HG03457 (cell line): ENCODE measurements around the gene ARMC6.

ENCODE experiments used
- ATAC-seq: cut with Tn5 transposase; IDR thresholded peaks from one replicate; pipeline ENCODE4 v1.9.1; 2021; ENCODE audit warnings: moderate number of reproducible peaks; ENCODE audit not compliant: unreplicated experiment

The ARMC6 gene

DNA sequence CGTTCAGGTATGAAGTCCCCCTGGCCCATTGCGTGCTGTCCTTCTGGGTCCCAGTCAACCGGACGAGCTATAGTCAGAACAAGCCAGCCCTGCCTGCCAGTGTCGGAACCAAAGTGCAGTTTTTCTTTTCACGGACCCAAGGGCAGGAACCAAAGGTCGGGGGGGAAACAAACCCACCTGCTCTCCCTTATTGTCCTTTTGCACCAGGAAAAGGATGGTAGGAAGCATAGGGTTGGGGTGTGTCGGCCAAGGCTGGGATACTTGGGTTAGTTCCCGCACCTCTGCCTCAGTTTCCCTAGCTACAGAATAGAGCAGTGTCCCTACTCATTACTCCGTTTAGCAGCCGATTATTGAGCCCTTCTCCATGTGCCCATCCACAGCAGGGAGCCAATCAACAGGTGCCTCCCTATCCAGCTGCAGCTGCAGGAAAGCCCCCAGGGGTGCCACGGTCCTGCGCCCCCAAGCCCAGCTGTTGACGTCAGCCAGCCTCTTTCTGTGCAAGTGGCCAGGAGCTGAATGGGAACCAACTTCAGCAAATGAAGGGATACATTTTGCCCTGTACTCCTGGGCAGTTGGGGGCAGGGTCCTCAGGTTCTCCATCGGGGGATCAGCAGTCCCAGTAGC, 21.0 kb downstream of the ARMC6 start:
- no peak for ATAC-seq

DNA sequence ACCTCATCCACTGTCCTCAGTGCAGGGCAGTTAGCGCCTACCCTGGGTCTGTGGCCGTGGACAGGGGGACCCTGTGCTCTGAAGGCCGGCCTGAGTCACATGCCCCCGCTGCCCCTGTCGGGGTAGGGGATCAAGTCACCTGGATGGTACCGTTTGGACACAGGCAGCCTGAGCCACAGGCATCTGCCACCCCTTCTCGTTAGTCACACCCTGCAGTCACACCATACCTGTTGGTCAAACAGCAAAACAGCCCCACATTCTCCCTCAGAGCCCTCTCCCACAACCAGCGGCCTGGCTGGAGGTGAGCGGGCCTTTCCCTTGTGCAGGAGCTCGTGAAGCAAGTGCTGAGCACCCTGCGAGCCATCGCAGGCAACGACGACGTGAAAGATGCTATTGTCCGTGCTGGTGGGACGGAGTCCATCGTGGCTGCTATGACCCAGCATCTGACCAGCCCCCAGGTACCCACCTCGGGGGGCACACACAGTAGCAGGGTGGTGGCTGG, 21.6 kb downstream of the ARMC6 start:
- no peak for ATAC-seq

DNA sequence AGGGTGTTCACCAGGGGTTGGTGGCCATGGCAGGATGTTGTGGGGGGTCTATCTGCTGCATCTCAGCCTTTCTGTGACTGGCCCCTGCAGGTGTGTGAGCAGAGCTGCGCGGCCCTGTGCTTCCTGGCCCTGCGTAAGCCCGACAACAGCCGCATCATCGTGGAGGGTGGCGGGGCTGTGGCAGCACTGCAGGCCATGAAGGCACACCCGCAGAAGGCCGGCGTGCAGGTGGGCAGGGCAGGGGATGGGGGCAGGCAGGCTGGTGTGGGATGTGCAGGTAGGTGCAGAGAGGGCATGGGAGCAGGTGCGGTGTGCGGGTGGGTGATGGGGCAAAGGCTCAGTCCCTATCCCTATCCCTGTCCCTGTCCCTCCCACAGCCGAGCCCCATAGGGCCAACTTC, 22.3 kb downstream of the ARMC6 start:
- ATAC-seq = no peak

DNA sequence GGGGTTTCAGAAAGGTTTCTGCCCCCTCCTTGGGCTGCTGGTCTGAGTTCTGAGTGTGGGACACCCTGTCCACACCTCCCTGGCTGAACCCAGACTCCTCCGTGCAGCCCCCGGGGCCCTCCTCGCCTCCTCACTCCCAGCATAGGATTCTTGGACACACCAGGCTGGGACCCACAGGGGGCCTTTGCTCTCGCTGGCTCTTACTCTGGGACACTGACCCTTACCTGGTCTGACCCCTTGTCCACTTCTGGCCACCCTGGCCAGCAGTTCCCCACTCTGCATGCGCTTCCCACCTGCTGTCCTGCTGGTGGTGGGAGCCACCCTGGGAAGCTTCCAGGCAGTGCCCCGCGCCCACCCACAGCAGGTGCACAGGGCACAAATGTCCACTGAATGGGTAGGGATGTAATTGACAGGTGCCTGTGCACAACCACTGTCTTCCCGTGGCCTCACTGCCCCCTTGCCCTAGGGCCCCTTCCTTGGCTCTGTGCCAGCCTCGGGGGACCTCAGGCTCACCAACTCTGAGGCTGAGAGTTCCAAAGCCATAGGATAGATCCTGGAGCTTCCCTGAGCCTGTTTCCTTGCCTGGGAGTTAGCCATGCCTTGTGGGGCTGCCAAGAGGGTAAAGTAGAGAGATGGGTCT, 23.4 kb downstream of the ARMC6 start:
- no peak for ATAC-seq

DNA sequence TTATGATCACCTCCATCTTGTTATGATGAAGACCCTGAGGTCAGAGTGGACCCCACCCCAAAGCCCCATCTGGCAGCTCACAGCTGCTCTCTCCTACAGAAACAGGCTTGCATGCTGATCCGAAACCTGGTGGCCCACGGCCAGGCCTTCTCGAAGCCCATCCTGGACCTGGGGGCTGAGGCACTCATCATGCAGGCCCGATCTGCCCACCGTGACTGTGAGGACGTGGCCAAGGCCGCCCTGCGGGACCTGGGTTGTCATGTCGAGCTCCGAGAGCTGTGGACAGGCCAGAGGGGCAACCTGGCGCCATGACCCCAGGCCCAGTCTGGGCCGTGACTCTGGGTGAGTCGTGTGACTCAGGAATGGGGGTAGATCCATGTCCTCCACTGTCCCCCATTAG, 23.9 kb downstream of the ARMC6 start:
- ATAC-seq = no peak

DNA sequence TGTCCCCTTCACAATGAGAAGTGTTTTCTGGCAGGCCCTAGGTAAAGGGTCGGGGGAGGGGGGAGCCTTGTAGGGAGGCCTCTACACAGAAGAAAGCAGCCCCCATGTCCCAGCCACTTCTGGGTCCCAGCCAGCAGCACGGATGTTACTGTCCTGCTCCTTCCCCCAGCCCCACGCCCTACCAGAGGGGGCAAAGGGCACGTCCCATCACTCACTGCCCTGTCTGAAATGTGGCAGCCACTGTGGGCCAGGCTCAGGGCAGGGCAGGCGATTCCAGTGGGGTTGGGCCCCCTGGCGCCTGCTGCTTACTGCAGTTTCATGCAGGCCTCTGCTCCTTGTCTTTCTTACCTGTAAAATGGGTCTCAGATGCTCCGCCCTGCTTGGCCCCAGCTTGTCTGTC, 24.3 kb downstream of the ARMC6 start:
- ATAC-seq = no peak

DNA sequence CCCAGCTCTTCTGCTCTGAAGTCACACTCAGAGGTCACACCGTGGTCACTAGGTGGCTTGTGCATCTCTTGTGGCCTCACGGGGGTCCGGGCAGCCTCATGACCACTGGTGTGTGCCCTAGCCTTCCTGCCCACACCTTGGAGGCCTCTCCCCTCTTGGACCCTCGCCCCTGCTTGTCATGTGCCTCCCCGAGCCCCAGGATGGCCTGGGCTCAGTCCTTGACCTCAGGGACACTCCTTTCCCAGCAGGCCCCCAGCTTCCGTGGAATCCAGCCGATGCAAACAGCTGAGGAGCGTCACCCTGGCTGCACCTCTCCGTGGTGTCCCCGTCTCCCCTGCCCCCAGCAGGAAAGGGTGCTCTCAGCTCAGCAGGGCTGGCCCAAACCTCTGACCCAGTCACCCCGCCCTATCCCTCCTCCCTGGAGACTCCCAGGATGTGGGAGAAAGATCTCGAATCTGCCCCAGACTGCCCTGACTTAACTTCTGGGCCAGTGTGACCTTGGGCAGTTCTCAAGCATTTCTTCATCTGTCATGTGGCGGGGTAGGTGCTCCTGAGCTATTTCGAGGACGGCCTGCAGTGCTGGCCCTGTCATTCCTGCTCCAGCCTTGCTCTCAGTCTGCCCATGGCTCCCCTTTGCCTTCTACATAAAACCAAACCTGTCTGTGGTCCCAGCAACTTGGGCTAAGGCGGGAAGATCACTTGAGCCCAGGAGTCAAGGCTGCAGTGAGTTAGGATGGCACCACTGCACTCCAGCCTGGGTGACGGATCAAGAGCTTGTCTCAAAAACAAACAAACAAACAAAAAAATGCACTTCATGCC, 25.8 kb downstream of the ARMC6 start:
- no peak for ATAC-seq

DNA sequence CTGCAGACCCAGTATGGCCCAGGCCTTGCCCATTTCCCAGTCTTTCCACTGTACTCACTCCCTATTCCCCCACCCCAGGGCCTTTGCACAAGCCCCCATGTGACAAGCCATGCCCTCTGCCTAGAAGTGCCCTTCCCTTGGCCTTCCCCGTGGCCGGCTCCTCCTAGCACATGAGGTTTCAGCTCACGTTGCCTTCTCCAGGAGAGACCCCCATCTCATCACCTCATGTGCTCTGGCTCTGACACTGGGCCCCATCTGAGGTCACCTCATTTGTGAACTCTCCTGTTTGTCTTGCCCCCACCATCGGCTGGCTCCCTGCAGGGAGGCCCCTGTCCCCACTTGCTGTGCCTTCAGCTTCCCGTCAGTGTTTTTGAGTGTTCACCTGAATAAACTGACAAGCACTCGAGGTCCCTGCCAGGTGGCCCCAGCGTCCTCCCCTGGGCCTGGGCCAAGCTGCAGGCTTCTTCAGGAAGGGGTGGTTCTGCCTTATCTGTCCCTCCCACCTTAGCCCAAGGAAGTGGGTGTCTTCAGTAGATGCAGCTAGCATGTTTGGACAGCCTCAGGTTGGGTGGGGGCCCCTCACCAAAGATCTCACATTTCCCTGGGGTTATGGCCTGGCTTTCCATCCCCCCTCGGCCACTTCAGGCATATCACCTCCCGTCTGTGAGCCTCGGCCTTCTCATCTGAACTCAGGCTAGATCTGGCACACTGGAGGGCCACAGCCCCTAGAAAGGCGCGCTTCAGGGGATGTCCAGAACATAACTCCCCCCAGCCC, 26.6 kb downstream of the ARMC6 start:
- no peak for ATAC-seq

DNA sequence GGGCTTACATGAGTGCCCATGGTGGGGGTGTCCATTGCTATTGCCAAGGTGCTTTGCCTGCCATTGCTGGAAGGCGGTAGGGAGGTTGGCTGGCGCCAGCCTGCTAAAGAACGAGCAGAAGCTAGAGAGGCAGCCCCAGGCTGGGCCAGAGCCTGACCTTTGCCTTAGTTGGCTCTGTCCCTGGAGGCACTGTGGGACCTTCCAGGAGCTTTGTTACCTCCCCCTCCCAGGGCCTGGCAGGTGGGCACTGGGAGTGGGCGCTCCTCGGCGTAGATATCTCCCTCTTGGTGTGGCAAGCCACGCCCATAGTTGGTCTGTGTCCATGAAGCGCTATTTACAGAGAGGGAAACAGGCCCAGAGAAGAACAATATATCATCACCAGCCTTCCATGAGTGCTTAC, 28.1 kb downstream of the ARMC6 start:
- ATAC-seq = no peak

DNA sequence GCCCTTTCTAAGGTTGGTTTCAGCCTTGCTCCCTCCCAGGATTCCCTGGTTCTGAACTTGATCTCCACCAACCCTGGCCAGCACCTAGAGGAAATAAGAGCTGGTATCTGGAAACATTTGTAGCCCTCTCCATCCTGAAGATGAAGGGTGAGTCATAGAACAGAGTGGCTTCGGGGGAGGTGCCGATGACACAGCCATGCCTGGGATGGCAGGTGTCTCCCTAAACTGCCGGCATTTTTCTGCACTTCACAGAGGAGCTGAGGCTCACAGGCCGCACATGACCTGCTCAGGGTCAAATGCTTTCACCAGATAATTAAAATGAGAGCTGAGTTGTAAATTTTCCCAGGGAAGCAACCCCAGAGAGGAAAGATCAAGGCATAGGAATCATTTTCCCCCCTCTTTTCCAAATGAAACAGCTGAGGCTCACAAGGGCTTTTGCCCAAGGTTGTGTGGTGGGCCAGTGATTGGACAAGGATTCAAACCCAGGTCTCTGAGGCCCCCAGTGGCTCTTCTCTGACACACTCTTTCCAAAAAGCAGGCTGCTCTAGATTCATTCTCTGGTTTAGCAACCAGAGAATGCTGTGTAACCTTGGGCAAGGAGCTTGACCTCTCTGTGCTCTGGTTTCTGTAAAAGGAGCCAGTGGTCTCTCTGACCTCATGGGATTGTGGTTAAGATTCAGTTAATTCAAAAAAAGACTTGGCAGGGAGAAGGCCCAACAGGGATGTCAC, 29.2 kb downstream of the ARMC6 start:
- ATAC-seq = no peak

DNA sequence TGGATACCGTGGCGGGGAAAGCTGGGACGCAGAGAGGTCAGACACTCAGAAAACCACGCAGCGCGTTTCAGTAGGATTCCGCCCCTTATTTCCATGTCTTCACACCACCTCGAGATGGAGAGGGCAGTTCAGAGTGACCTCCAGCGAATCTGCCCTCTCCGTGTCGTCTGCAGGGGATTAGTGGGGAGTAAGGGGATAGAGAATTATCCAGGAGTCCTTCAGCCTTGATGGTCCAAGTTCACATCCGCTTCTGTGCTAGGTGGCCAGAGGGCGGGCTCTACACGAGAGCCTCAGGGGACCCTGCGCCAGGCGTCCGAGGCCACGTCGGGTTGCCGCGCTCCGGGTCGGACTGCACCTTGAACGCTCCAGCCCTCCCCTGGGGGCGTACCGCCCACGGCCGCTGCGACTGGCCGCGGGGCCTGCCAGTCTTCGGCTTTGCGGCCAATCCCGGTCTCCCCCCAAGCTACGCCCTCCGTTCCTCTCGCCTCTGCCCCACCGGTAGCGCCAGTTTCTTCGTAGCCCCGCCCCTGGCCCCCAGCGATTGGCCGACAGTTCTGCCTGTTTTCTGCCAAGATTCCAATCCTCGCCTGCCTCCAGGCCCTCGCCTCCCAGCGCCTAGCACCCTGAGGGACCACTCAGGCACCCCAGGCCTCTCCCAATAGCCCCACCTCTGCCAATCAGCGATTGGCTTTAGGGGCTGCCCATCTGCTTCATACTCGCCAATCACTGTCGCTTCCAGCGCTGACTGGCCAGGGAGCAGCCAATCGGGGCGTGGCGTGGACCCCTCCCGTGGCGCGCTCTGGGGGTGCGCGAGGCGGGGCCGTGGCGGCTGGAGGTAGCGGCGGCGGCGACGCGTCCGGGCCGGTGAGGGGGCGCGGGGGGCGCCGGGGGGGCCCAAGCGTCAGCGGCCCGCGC, 30.0 kb downstream of the ARMC6 start, which contains the start of gene SLC25A42:
SLC25A42 (plus strand) TSS at position 812 of the 915 bp plus-strand sequence. CDS start 32,131 bp downstream, outside the sequence.
- ATAC-seq = peak; percentile 87

DNA sequence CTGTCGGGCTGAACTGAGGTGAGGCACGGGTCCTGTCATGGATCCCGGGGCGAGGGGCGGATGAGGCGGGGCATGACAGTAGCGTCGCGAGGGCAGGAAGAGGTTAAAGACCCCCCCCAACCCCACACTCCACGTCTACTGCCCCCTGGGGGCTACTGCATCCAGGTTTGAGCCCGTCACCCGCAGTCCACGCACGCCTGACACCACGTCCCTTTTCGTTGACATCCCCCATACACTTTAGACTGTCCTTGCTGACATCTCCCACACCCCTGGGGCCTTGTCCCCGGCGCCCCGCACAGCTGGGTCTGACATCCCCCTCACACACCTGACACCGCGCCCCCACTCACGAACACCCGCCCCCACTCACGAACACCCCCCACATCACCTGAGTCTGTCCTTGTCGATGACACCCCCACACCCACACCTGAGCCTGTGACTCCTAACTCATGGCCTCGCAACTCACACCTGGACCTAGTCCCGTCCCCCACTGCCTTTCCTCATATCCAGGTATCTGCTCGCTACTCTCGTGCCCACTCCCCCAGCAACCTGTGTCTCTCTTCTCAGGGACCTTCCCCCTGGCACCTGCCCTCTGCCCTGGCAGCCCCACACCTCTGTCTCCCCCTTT, 30.8 kb downstream of the ARMC6 start:
- ATAC-seq = no peak

DNA sequence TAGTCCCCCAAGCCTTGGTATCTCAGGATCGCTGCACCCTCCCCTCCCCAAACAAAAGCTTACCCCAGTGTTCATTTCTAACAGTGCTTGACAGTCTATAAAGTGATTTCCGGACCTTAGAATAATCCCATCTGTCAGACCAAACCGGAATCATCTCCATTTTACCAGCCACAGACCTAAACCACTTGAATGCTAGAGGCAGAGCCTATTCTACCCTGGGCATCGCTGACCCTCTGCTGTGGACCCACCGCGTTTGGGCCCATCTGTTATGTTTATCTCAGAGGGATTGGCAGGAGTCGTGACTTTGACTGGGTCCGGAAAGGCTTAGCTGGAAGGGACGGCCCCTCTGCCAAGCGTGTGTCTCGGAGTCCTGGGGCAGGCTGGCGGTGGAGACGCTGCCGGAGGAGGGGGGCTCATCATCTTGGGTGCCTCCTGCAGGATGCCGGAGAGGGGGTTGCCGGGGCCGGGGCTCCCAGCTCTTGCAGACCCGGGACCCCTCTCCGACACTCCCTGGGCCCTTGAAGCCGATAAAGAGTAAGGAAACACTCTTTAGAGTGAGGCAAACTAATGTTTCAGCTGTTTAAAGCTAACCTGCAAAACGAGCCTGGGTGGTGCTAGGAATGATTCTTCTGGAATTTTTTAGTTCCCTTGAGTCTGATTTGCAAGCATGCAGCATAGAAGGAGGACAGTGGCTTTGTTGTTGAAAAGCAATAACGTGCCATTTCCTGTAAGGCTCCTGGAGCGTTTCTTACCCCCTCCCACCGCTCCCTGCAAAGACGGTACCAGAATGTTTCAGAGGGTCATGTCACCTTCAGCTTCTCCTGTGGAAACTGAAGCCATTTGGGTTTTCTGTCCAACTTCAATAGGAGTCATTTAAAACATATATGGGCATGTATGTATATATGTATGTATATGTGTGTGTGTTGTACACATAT, 31.7 kb downstream of the ARMC6 start:
- ATAC-seq = no peak

DNA sequence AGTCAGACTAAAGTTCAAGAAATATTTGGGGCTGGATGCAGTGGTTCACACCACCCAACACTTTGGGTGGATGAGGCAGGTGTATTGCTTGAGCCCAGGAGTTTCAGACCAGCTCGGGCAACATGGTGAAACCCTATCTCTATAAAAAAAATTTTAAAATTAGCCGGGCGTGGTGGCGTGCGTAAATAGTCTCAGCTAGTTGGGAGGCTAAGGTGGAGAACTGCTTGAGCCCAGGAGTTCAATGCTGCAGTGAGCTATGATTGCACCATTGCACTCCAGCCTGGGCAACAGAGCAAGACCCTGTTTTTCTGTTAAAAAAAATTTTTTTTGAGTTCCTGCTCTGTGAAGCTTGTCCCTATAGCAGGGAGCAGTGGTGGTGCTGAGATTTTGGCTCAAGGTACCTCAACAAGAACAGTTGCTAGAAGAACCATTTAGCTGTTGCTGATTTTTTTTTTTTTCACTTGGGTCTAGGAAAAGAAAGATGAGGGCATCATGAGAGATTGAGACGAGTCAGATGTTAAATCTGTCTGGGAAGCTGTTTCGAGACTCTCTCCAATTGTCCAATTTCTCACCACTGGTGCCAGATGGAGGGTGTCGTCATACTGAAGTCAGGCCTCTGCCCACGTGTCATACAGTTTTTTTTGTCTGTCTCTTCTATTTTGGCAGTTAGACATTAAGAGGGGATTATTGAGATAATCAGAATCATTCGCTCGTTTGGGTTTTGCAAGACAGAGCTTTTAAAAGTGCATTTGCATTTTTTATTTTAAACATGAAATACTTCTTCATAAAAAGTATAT, 34.1 kb downstream of the ARMC6 start:
- no peak for ATAC-seq

DNA sequence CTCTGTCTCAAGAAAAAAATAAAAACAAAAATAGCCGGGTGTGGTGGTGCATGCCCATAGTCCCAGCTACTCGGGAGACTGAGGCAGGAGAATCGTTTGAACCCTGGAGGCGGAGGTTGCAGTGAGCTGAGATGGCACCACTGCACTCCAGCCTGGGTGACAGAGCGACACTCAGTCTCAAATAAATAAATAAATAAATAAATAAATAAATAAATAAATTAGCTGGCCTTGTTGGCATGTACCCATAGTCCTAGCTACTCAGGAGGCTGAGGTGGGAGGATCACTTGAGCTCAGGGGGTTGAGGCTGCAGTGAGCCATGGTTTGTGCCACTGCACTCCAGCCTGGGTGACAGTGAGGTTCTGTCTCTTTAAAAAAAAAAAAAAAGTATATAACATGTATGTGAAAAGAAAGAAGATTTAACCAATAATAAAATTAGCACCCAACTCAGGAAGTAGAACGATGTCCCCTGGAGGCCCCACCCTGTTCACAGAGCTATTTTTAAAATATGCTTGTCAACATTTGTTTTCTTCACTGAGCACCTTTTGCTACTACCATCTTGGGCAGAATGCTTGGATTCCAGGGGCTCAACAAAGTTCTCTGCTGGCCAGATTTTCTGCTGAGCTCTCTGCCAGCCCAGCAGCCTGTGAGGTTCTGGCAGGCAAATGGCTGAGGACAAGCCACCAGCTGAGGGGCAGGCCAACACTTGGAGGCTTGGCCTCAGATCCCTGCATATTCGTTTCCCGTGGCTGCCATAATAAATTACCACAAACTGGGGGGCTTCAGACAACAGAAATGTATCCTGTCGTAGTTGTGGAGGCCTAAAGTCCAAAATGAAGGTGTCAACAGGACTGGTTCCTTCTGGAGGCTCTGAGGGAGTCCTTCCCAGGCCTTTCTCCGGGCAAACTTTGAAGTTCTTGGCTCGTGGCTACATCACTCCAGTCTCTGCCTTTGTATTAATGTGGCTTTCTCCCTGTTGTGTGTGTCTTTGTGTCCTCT, 35.6 kb downstream of the ARMC6 start:
- ATAC-seq = no peak

DNA sequence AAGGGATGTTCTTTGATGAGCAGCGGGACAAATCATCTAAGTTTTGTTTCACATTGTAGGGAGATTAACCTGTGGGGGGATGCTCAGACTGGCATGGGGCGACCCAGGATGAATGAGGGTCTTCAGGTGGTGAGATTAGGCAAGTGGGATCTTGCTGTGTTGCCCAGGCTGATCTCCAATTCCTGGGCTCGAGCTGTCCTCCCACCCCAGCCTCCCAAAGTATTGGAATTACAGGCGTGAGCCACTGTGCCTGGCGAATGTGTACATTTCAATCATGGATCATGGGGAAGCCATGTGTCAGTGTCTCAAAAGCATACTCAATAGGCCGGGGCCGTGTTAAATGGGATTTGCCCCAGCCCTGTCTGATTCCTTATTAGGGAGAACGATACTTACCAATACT, 38.5 kb downstream of the ARMC6 start:
- ATAC-seq = no peak
